Subcutaneous abdominal adipose tissue (tissue), 5 donors: Measurements from ENCODE around the gene ANO7.

Source experiments
- H3K27ac ChIP-seq: one replicate; pipeline ENCODE4 v1.7.0; 2013; ENCODE audit warnings: low read depth, mild to moderate bottlenecking, inconsistent platforms, low read length, moderate library complexity
- H3K27me3 ChIP-seq, 5 donors: one replicate each; pipeline ENCODE4 v1.7.0; 2013; ENCODE audit warnings: low read length in 5 of 5, inconsistent platforms in 1 of 5; ENCODE audit not compliant: control insufficient read depth in 5 of 5, insufficient read depth in 4 of 5
- H3K36me3 ChIP-seq, 5 donors: one replicate each; pipeline ENCODE4 v1.7.0; 2013; ENCODE audit warnings: low read length in 5 of 5; ENCODE audit not compliant: control insufficient read depth in 5 of 5, insufficient read depth in 5 of 5
- H3K4me1 ChIP-seq, 5 donors: one replicate each; pipeline ENCODE4 v1.7.0; 2013; ENCODE audit warnings: low read length in 5 of 5, mild to moderate bottlenecking in 3 of 5, moderate library complexity in 1 of 5; ENCODE audit not compliant: control insufficient read depth in 5 of 5, insufficient read depth in 5 of 5
- H3K4me3 ChIP-seq, 5 donors: one replicate each; pipeline ENCODE4 v1.7.0; 2013; ENCODE audit warnings: low read length in 5 of 5, low read depth in 1 of 5
- H3K9ac ChIP-seq, 5 donors: one replicate each; pipeline ENCODE4 v1.7.0; 2013; ENCODE audit warnings: low read length in 5 of 5, mild to moderate bottlenecking in 4 of 5, moderate library complexity in 3 of 5
- H3K9me3 ChIP-seq, 5 donors: one replicate each; pipeline ENCODE4 v1.7.0; 2013; ENCODE audit warnings: low read length in 5 of 5; ENCODE audit not compliant: control insufficient read depth in 5 of 5
- donor health status: healthy.
- donor health status: healthy.
- donor health status: healthy.
- donor health status: healthy.
- donor health status: healthy.

The ANO7 gene

DNA sequence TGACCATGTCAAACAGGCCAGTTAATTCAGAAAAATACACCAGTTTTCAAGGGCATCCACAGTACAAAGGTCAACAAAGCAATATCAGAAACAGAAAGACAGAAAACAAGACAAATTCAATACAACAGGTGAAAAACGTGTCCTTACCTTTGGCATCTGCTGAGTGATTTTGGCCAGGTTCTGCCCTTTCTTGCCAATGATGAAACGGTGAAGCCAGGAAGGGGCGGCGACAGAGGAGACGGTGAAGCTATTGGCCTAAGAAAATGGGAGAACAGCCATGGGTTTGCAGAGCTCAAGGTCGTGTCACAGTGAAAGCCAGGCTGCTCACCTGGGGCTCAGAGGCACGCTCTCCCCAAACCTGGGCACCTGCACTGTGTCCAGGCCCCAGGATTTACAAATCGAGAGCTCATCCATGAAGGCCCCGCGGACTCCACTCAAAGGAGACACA is 66.5 kb downstream of the ANO7 start:
- Histone ChIP-seq H3K27ac (no peak overlapping the region), H3K4me3 (no peak overlapping the region), H3K27me3 (no peaks in the 10 kb centered on the region), H3K36me3 (peaks cover 13 to 97% (median 78%) of the 10 kb centered on the region in 5 donors), H3K9ac (no peak overlapping the region), H3K9me3 (no peaks in the 10 kb centered on the region), H3K4me1 (peaks cover 0 to 6% (median 4%) of the 10 kb centered on the region in 5 donors)

DNA sequence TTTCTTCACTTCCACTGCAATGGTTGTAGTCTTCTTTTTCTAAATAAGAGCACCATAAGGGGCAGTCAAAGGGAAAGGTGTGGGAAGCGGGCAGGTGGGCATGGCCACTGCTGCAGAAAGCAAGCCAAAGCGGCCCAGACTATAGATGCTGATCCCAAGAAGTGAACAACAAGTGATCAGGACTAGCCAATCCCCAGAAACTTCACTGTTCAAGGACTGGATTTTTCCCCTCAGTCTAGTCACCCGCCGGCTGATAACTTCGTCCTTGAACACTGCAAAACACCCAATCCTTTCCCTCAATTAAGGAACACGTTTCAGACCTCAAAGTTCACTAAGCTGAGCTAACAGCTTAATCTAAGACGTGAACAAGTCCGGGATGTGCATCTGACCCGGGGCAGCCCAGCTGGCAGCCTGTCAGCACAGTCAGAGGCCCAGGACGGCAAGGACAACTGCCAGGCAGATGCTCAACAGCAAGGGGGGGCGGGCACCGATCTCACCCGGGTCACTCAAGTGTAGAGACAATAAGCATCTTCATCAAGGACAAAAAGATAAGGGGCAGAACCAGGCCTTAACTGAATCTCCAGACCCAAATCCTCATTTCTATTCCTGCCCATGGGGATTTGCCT is 67.2 kb downstream of the ANO7 start:
- Histone ChIP-seq H3K9me3 (no peaks in the 10 kb centered on the region), H3K9ac (no peak overlapping the region), H3K27ac (no peak overlapping the region), H3K4me3 (no peak overlapping the region), H3K27me3 (no peaks in the 10 kb centered on the region), H3K4me1 (peaks cover 0 to 6% (median 4%) of the 10 kb centered on the region in 5 donors), H3K36me3 (peaks cover 13 to 97% (median 76%) of the 10 kb centered on the region in 5 donors)

GRCh38 chr2:241256168-241256545 is 67.7 kb downstream of the ANO7 start:
- H3K27me3 ChIP-seq: no peaks in the 10 kb centered on the region
- H3K27ac ChIP-seq: no peak overlapping the region
- no peak overlapping the region for H3K4me3 ChIP-seq
- no peak overlapping the region for H3K9ac ChIP-seq
- H3K36me3 ChIP-seq: peaks cover 13 to 97% (median 76%) of the 10 kb centered on the region in 5 donors
- peaks cover 0 to 6% (median 4%) of the 10 kb centered on the region in 5 donors for H3K4me1 ChIP-seq
- no peaks in the 10 kb centered on the region for H3K9me3 ChIP-seq

DNA sequence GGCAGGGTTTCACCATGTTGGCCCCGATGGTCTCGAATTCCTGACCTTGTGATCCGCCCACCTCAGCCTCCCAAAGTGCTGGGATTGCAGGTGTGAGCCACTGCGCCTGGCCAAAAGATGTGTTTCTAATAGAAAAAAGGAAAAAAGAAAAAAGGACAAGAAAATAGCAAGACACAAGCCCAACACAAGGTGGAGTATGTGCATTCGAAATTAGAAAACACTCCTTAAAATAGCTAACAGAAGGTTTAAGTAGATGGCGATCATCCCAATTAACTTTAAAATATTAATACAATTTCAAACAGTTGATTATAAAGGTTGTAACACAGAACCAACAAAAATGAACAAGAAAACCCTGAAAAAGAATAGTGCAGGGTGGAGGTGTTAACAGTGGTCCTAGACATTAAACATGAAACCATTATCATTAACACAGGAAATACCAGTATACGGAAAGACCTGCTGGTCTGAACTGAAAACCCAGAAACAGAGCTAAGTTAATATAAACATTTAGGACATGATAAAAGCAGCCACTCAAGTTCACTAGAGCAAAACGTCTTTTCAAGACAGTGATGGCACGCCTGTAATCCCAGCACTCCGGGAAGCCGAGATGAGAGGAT is 69.0 kb downstream of the ANO7 start:
- peaks cover 21 to 97% (median 76%) of the 10 kb centered on the region in 5 donors for H3K36me3 ChIP-seq

DNA sequence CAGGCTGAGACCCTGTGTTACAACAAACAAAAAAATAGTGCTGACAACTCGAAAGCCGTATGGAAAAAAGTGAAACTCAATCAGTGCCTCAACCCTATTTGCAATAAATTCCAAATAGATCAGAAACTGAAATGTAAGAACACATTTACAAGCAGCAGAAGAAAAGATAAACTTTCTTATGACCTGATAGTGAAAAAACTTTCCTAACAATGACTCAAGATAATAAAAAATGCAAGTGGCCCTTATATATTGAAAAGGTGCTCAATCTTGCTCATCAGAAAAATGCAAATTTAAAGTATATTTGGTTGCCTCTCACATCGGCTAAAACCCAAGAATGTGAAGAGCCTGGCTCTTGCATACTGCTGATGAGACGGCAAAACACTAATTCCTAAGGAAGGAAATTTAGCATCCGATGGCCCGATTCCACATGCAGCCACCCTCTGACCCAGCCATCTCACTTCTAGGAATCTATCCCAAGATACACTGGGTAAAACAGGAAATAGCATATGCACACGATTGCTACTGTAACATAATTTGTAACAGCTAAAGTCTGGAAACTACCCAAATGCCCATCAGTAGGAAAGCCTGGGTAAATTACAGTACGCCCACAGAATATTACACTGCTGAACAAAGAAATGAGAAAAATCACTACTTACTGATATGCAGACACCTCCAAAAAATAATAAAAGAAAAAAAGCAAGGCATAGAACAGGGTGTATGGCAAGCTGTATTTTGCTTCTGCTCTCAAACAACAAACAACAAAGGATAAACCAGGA is 70.2 kb downstream of the ANO7 start:
- H3K9ac ChIP-seq: no peak overlapping the region
- H3K9me3 ChIP-seq: no peaks in the 10 kb centered on the region
- H3K4me3 ChIP-seq: no peak overlapping the region
- H3K4me1 ChIP-seq: peaks cover 0 to 8% (median 4%) of the 10 kb centered on the region in 5 donors
- no peaks in the 10 kb centered on the region for H3K27me3 ChIP-seq
- peaks cover 22 to 97% (median 76%) of the 10 kb centered on the region in 5 donors for H3K36me3 ChIP-seq
- no peak overlapping the region for H3K27ac ChIP-seq

More for the DNA sequence above, 69.0 kb downstream of the ANO7 start:
- Histone ChIP-seq H3K27me3 (no peaks in the 10 kb centered on the region), H3K4me3 (no peak overlapping the region), H3K9ac (no peak overlapping the region), H3K9me3 (no peaks in the 10 kb centered on the region), H3K27ac (no peak overlapping the region), H3K4me1 (peaks cover 0 to 8% (median 4%) of the 10 kb centered on the region in 5 donors)

GRCh38 chr2:241260911-241261310 is 72.4 kb downstream of the ANO7 start:
- H3K36me3 ChIP-seq: peaks cover 18 to 96% (median 75%) of the 10 kb centered on the region in 5 donors

DNA sequence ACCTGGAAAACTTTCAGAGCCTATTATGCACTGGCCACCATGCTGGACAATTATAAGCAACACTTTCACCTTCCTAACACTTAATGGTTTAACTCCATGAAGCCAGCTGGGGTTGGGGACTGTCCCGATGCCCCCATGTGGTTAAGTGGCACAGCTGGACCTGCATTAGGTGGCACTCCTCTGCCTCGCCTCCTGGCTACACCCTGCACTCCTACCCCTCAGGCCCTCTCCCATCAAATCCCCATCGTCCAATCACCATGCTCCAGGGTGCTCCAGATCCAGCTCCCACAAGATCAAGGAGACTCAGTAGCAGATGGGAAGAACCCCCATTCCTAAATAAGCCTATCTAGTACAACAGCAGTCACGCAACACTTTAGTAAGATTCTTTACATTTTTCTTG is 73.2 kb downstream of the ANO7 start:
- H3K27ac ChIP-seq: no peak overlapping the region
- peaks cover 0 to 8% (median 4%) of the 10 kb centered on the region in 5 donors for H3K4me1 ChIP-seq
- H3K9me3 ChIP-seq: no peaks in the 10 kb centered on the region
- peak overlapping the region in 1 of 5 donors; percentile 5 for H3K9ac ChIP-seq
- H3K27me3 ChIP-seq: no peaks in the 10 kb centered on the region
- H3K36me3 ChIP-seq: peaks cover 17 to 96% (median 74%) of the 10 kb centered on the region in 5 donors
- no peak overlapping the region for H3K4me3 ChIP-seq

More at GRCh38 chr2:241260911-241261310, 72.4 kb downstream of the ANO7 start:
- Histone ChIP-seq H3K9me3 (no peaks in the 10 kb centered on the region), H3K4me3 (no peak overlapping the region), H3K9ac (no peak overlapping the region), H3K27ac (no peak overlapping the region), H3K4me1 (peaks cover 0 to 8% (median 4%) of the 10 kb centered on the region in 5 donors), H3K27me3 (no peaks in the 10 kb centered on the region)

DNA sequence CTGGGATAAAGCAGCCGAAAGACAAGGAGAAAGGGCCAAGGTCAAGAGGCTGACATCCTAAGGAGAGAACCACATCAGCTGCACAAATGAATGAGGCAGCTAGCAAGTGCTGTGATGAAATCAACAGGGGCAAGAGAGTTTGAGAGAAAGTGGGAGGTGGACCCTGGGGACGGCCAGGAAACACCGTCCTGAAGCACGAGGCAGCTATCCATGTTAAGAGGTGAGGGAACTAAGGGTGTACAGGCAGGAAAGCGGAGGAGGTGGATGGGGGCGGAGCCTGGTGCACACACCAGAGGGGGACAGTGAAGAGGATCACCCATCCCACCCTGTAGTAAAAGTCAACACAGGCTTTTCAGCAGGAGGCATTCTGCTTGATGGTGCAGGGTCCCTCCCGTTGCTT is 74.6 kb downstream of the ANO7 start:
- H3K27ac ChIP-seq: no peak overlapping the region
- H3K36me3 ChIP-seq: peaks cover 16 to 96% (median 80%) of the 10 kb centered on the region in 5 donors
- no peak overlapping the region for H3K4me3 ChIP-seq
- no peak overlapping the region for H3K9ac ChIP-seq
- H3K4me1 ChIP-seq: peaks cover 0 to 8% (median 4%) of the 10 kb centered on the region in 5 donors
- H3K27me3 ChIP-seq: no peaks in the 10 kb centered on the region
- H3K9me3 ChIP-seq: no peaks in the 10 kb centered on the region

DNA sequence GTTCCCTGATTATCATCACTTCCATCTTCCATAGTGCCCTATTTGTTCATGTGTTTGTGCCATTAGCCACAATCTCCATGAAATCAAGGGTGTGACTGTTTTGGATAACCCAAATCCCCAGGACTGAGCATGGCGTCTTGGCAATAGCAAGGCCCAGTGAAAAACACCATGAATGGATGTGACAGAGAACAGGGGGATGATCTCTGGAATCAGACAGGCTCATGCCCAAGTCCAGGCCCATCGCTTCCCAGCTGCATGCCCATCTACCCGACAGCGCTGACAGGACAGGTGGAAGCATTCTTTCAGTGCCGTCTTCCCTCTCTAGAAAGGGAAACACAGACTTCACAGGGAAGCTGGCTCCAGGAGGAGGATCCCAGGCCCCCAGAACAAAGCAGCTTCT is 77.0 kb downstream of the ANO7 start:
- no peaks in the 10 kb centered on the region for H3K9me3 ChIP-seq
- H3K36me3 ChIP-seq: peaks cover 16 to 79% (median 68%) of the 10 kb centered on the region in 5 donors
- no peak overlapping the region for H3K27ac ChIP-seq
- peaks cover 4 to 24% (median 22%) of the 10 kb centered on the region in 5 donors for H3K4me1 ChIP-seq
- H3K4me3 ChIP-seq: no peak overlapping the region
- H3K9ac ChIP-seq: no peak overlapping the region
- H3K27me3 ChIP-seq: no peaks in the 10 kb centered on the region
